GM18873 (cell line): ENCODE measurements around the gene DNAI1.

Experiments
- ATAC-seq: cut with Tn5 transposase; IDR thresholded peaks from one replicate; pipeline ENCODE4 v1.9.1; 2021; ENCODE audit warnings: mild to moderate bottlenecking, moderate library complexity, moderate number of reproducible peaks; ENCODE audit not compliant: unreplicated experiment, low FRiP score

Gene DNAI1

DNA sequence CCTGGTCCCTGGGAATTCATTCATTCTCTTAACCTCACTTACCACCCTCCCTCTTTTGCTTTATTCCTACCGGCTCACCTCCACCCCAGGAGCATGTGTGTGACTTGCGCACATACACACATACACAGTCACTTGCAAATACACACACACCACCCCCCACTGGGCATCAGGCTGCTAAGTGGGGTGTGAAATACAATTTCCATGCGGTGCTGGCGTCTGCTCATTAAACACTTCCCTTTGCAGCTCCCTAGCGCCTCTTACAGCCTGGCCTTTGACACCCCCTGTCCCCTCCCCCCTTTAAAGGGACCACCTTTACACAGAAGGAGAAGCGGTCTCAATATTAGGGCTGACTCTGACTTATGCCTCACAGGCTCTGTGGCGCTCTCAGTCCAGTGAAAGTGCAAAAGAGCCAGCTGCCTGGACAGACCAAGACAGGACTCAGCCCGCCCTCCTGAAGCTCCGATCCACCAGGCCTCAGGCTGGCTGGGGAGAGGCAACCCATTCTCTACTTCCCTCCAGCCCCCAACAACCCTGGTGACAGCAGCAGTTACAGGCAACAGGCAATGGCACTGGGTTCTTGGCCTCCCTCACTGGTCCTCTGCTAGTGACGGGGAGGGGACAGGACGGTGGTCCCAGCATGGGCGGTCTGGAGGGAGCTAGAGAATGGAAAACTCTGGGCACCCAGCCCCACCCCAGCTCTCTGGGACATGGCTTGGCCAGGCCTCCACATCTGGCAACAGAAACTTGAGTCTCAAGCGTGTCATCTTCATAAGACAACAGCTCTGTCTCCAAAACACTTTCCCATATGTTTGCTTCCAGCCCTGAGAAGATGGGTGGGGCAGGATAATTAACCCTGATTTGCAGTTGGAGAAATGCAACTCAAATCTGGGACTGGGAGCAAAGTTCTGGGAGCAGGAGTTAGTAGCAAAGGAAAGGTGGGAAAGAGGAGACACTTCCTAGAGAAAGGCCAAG, 52.2 kb downstream of the DNAI1 start:
- no peak for ATAC-seq

DNA sequence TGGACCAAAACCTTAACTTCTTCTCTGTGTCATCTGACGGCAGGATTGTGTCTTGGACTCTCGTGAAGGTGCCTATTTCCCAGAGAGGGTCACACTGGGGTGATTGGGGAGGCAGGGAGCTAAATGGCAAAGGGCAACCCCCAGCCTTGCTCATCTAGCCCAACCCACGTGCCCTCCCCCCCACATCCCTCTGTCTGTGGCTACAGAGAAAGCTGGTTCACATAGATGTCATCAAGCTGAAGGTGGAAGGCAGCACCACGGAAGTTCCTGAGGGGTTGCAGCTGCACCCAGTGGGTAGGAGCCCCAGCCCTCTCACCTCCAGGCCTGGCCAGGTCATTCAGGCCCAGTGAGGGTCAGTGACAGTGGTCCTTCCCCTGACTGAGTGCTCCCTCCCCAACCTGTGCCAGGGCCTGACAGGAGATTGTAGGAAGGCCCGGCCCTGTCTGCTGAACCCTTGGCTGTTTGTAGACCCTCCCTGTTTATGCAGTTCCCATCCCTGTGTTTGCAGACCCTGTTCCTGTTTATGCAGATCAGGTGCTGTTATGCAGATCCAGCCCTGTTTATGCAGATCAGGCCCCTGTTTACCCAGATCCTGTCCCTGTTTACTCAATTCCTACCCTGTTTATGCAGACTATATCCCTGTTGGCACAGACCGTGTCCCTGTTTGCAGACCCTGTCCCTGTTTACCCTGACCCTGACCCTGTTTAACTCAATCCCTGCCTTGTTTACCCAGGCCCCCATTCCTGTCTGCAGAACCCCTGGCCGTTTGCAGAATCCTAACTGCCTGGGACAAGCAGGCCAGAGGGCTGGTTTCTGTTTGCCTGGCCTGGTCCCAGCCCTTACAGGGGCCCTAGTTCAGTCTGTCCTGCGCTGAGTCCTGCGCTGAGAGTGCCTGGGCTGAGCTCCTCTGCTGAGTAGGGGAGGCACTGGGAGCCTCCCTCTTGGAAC, 53.8 kb downstream of the DNAI1 start:
- ATAC-seq: no peak

DNA sequence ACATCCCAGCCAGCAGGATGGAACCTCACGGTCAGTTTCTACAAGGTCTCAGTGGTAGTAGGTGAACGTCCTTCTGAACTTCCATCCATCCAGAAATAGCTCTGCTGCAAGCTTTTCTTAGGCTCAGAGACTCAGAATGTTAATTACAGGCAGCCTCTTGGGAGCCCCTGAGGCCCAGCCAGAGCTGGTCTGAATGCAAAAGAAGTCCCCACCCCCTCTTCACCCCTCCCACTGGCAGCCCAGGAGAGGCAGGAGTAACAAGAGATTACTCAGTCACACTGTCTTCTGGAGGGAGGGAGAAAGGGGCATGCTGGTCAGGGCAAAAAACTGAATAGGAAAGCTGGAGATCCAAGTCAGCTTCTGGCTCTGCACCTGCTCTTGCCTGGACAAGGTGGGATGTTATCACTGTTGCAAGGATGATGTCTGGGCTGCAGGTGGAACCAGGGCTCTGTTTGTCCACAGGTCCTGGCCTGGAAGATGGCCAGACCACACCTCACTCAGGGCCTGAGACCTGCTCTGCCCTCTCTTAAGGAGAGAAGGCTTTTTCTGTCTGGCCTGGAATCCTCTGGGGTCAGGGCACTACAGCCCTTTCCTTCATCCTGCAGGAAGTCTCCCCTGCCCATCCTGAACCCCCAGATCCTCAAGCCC, 55.1 kb downstream of the DNAI1 start:
- ATAC-seq: no peak

DNA sequence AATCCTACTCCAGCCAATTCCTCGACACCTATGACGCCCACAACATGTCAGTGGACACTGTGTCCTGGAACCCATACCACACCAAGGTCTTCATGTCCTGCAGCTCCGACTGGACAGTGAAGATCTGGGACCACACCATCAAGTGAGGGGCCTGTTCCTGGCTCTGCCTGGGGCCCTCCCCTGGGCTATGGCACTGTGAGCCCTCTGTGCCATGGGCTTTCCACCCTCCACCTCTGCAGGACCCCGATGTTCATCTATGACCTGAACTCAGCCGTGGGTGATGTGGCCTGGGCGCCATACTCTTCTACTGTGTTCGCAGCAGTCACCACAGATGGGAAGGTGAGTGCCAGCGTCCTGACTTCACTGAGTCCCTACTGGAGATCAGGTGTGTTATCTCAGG, 55.8 kb downstream of the DNAI1 start:
- no peak for ATAC-seq

DNA sequence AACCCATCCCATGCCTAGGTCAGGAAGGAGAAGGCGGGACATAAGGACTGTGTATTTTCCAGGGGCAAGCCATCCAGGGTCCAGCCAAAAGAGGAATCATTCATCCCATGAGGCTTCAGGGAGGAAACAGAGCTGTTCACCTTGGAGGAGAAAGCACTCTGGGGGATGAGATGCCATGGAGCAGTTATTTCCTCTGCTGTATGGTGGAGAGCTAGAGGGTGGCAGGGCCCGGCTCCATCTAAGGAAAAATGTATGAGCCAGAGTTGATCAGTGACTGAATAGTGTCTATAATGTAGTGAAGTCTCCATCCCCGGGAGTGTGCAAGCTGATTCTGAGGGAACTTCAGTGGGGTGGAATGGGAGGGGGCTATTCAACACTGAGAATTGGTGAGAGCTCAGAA, 56.2 kb downstream of the DNAI1 start:
- ATAC-seq: no peak

DNA sequence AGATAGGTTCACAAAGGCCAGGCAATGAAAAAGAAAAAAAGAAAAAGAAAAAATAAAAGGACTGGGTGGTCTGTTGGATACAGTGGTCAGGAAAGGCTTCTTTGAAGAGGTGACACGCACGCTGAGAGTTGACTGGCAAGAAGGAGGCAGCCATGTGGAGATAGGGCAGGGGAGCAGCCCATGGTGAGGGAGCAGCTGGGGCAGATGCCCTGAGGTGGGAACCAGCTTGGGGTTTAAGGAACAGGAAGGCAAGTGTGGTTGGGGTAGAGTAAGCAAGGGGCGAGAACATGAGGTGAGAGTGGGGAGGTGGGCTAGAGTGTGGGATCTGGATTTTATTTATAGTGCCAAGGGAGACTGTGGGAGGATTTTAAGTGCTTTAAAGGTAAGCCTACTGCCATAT, 57.4 kb downstream of the DNAI1 start:
- no peak for ATAC-seq

DNA sequence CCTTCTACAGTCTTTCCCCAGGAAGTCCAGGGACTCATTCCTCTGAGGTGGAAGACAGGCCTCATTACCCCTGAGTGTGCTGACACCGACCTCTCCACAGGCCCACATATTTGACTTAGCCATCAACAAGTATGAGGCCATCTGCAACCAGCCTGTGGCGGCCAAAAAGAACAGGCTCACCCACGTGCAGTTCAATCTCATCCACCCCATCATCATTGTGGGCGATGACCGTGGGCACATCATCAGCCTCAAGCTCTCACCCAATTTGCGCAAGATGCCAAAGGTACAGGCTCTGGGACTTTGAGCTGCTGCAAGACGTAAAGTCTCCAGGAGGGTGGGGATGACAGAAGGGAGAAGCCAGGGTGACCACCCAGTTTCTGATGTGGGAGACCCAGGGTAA, 58.6 kb downstream of the DNAI1 start:
- ATAC-seq: no peak

DNA sequence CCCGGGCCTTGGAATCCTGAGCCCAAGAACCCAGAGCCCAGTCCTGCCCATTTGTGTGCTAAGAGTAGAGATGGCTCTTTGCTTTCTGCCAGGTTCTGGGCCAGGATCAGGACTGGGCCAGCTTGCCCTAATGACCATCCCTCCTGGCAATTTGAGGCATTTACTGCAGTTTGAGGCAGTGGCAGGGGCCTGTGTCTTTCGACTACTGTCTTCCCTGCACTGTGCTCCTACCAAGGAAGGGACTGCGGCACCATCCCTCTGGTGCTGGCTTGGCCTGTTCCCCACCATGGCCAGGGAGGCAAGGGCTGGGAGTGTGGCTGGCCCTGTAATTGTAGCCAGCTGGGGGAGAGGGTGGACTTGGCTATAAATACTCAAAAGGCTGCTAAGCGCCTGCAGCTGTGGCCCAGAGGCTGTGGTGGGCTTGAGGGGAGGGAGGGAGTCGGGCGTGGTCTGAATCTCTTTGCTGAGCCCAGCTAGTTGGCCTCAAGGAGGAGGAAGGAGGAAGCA, 59.6 kb downstream of the DNAI1 start:
- no peak for ATAC-seq

DNA sequence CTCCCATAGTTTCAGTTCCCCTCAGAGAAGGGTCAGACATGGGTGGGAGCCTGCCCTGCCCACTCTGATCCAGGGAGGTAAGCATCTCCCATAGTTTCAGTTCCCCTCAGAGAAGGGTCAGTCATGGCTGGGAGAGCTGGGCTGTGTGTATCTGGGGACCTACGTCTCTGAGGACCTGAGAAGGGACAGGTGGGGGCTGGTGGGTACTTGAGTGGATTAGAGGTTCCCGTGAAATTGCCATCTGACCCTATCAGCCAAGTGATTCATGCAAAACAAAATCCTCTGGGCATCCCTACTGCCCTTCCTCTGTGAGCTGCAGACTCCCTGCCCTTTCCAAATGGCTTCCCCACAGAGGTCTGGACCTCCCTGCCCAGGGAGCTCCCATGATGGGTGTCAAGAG, 60.3 kb downstream of the DNAI1 start:
- no peak for ATAC-seq

DNA sequence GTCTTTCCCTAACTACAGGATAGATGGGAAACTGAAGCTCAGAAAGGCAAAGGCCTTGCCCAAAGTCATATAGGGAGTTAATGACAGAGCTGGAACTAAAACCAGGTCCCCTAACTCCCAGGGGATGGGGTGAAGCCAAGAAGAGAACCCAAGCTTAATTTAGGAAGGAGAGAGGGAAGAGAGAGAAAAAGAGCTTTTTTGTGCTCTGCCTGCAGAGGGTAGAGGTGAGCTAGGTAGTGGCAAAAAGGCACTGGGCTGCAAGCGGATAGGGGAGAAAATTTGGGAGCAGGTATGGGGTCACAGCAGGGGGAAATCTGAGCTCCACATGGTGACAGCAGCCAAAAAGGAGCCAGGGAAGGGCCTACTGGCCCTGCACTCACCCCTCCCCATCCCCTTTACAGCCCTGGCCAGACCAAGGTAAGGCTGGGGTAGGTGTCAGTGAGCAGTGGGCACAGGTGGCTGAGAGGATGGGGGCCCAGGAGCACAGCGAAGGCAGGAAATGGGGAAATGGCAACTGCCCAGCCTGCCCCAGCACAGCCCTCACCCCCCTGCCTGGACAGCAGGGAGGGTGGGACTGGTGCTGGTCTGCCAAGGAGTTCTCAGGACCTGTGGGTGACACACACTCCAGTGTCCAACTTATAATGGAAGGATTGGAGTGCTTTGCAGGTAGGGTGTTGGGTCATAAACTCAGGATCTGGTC, 60.9 kb downstream of the DNAI1 start:
- no peak for ATAC-seq

DNA sequence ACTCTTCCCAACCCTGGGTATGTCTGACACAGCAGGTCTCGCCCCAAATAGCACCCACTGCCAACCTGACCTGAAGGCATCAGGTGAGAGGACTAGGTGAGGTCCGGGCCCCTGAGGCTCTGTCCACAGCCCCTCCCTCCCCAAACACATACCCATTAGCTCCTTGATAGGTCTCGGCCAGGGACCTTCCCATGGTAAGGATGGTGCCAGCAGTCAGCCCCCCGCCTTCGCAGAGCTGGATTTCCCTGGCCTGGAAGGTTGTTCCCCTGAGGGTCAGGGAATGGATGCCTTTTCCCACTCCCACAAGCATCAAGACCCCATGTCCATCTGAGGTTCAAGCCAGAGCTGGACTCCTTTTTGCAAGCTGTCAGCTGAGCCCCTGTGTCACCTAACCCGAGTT, 61.5 kb downstream of the DNAI1 start:
- ATAC-seq: no peak

DNA sequence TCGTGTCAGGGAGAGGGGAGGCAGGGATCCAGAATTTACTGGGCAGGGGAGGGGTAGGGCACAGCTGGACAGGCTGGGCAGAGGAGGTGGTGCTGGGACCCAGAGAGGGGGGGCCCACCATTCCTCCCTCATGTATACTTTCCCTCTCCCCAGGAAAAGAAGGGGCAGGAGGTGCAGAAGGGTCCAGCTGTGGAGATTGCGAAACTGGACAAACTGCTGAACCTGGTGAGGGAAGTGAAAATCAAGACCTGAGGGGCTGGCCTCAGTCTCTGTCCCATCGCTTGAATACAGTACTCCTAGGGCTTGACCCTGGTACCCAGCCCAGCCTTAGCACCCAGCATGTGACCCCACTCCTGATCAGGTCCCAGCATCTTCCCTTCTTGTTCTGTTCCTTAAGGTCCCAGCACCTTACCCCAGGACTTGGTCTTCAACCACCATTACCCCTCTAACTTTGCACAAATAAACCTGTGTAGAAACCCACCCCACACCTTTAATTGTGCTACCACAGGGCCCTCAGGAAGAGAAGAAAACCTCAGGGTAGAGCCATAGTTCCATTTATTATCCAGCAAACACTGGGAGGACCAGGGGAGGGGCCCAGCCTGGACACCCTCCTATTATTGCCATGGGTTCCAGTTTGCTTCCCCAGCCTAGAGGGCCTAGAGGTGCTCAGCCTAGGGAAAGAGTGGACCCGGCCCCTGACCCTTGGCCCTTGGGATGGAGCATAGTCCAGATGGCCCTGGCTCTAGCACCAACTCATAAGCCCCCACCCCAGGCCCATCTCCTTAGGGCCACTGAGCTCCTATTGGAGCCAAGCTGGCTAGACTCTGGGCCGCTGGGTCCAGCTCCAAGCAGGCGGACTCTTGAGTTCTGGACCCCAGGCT, 62.1 kb downstream of the DNAI1 start:
- ATAC-seq: no peak

DNA sequence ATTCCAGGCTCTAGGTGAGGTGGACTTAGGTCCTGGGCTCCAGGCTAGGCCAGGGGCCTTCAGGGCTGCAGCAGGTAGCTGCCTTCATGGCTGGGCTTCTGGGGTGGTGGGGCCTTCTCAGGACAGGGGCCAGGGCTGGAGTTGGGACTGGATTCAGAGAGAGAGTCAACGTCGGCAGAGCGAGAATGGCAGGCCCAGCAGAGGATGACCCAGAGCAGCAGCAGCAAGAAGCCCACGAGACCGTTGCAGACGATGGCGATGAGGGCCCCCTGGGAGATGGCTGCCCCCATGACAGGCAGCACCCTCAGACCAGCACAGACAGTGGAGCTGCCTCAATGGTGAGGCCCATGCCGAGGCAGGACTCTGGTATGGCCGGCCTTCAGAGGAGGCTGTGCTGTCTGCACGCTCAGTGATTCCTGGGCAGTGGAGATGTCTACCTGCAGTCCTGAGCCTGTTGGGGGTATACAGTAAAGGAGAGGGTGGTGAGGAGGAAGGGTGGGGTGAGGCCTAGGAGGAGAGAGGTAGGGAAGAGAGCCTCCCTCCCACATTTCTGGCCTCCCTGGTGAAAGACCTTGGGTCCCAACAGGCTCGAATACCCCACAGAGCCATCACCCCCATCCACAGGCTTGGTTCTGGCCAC, 62.9 kb downstream of the DNAI1 start:
- no peak for ATAC-seq

DNA sequence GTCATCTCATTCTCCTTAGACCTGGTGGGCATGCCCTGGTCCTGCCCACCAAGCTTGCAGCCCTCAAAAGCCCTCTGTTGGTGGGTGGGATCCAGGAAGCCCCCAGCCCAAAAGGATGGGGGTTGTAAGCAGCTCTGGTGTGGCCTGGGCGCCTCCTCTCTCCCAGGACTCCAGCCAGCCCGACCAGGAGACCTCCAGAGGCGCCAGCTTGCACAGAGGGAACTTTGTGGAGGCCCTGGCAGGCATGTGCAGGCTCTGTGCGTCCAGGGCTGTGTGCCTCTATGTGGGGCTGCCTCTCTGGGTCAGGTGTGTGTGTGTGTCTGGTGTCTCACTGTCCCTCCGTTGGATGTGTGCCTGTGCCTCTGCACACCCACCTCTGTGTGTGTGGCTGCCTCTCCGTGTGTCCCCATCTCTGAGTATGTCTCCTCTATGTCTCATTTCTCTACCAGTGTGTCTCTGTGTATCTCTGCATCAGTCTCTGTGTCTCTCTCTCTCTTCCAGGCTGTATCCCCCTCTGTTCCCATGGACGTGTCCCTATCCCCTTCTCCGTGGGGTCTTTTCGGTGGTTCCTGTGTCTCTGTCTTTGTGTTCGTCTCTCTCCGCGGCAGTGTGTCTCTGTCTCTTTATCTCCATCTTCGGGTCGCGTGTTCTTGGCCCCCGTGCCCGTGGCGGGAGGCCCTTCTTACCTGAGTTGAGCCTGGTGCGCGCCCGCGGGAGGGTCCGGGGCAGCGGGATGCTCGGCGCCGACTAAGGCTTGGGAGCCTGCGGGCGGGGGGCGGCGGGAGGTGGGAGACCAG, 63.7 kb downstream of the DNAI1 start:
- no peak for ATAC-seq

DNA sequence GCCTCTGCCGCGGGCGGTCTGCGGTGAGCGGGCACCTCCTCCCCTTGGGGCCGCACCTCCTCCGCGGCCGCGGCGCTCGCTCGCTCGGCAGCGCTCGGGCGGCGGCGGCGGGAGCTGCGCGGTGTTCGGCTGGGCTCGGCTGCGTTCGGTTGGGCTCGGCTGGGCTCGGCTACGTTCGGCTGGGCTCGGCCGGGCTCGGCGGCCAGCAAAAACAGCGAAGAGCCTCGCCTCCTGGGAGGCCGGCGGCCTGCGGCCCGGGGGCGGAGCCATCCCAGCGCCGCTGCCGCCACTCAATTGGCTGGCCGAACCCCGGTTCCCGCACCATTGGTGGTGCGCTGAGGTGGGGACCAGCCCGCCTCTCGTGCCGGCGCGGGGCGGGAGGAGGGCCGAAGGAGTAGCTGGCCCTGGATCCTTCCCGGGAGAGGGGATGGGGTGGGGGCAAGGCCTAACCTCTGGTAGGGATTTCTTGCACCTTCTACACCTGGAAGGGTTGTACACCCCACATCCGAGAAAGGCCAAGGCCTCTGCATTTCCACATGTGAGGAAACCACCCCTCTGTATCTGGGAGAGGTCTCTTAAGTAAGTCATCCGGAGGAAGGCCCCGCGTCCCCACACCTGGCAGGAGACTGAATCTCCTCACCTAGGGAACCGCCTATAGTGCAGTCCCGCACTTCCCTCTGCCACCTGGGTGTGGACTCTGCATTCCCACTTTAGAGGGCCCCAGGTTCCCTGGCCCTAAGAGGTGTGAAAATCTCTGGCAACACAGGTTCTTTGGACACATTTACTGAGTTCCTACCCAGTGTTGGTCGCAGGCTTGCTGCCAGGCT, 64.6 kb downstream of the DNAI1 start, which contains the start of gene ENHO:
TSS of gene ENHO (minus strand) at position 20 of the 827 bp plus-strand sequence. CDS start 1,295 bp downstream, outside the sequence.
- peak; percentile 59 for ATAC-seq

DNA sequence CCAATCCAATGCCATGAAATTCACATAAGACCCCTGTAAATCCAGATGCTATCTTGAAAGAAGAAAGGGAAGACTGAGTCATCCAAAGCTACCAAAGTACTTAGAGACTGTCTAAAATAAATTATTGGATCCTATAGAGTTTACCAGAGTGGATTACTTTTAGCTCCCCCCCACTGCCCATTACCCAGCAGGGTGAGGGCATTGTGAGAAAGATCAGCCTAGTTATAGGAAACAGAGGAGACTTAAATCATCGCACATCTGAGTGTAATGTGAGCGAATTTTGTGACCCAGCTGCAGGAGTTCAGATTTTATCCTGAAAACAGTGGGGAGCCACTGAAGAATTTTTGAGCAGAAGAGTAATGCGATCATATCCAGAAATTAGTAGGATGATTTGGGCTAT, 65.7 kb downstream of the DNAI1 start:
- no peak for ATAC-seq

DNA sequence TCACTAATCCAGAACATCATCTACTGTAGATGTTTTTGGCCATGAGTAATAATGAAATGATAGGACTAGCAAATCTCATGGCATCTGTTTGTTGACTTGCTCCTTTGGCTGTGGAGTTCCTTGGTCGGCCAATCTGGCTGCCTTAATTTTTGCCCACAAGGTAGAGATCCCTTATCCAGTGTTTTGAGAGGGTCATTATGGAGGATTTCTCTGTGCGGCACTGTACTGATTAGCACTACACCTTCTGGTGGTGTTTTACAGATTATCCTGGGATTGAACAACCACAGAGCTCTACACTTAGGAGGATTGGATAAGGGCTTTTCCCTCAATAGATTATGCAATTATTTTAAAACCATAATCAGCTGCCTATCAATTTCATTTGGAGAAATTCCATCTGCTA, 67.4 kb downstream of the DNAI1 start:
- no peak for ATAC-seq
